Measurements from ENCODE around the gene SKI.
"Not testable (repeated sequence)": the region's sequence is repeated elsewhere in the genome, so short reads cannot be mapped to it uniquely, and the experiment has no call there.

The SKI gene

DNA sequence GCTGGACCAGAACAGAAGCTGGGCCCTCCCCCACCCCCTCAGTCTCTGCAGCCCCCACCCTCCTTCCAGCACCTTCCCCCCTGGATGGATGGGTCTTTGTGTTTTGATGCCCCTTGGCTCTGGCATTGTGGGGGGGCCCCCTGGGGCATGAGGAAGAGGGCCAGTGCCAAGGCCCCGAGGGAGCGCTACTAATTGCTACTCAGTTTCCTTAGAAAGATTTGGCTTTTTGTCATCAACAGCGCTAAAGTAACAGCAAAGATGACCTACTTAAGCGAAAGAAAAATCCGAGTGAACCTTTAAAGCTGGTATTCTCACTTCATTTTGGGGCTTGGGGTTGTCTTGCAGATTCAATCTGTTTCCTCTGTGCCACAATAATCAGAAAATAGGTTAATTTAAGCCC is 63.5 kb downstream of the SKI start:
- no peak for DNase-seq (ENCODE audit: low read depth in 2 of 2)

DNA sequence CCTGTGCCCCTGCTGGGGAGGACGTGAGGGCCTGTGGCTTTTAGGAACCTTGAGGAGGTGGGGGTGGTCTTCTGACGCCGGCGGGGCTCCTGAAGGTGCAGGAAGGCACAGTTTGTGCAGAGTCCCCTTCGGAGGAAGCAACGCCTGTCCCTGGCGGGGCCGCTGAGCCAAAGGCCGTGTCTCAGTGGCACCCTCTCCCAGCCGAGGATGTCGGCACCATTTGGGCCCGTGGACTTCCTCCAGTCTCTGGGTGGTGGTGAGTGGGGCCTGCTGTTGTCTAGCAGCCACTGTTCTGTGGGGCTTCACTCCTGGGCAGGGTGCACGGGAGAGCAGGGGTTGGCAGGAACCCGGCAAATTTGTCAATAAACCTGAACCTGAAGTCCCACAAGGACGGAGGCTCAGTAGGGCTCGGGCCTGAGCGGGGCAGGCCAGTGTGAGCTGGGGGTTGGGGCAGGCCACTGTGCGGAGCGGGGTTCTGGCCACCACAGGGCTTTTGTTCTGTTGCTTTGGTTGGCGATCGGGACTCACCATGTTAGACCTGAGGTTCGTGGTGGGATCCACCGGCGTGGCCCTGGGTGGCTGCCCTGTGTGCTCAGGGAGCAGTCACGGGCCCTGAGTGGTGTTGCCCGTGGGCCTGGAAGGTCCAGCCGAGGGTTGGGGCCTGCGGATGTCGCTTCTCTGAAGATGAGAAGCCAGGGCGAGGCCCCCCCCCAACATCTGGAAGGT is 64.8 kb downstream of the SKI start:
- DNase-seq (ENCODE audit: low read depth in 2 of 2), result no peak

DNA sequence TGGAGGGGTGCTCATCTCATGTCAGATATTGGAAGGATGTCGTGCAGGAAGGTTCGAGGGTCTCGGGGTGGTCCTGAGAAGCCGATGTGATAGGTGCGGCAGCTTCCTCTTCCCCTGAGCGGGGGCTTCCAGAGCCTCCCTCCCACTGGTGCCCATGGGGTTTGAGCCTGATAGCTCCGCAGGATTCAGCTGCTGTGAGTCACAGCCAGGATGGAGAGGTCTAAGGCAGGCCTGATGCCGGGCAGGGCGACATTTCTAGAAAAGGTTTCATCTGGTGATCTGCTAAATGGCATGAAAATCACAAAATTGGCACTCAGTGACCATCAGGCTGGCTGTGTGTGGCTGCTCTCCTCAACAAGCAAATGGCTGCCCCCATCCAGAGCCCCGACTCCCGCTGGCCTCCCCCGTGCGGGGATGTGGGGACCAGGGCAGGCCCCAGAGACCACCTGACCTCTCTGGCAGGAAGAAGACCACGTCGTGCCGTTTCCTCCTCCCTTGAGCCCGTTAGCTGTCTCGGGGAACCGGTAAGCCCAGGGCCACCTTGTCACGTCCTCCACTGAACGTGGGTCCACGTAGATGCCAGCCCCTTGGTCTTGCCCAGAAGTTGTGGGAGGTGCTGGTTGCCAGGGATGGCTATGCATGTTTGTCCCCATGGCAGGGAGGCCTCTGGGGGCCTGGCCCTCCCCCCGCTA is 66.1 kb downstream of the SKI start:
- DNase-seq (ENCODE audit: low read depth in 2 of 2), result no peak

DNA sequence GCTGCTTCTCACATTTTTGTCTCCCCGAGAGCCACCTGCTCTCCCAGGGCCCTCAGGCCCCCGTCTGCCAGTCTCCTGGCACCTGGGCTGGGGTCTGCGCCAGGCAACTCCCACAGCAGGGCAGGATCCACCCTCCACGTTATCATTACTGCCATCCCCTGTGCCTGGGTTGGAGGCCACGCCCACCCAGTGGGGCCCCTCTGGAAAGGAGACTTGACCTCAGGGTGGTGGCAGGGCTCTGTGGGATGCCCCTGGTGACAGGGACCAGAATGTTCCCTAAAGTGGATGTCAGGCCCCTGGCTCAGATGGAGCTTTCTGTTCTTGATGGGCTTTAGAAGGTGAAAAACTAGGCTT is 66.6 kb downstream of the SKI start:
- no peak for DNase-seq (ENCODE audit: low read depth in 2 of 2)

DNA sequence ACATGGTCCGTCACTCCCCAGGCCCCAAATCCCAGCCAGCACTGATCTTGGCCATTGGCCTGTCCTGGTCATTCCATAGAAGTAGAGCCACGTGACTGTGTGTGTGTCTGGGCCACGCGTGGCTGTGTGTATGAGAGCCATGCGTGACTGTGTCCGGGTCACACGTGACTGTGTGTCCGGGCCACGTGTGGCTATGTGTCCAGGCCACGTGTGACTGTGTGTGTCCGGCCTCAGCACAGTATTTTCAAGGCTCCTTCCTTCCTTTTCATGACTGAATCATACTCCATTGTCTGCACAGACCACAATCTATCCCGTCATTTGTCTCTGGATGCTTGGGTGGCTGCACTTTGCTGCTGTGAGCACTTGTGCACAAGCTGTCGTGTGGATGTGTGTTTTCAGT is 67.4 kb downstream of the SKI start:
- no peak for DNase-seq (ENCODE audit: low read depth in 2 of 2)

DNA sequence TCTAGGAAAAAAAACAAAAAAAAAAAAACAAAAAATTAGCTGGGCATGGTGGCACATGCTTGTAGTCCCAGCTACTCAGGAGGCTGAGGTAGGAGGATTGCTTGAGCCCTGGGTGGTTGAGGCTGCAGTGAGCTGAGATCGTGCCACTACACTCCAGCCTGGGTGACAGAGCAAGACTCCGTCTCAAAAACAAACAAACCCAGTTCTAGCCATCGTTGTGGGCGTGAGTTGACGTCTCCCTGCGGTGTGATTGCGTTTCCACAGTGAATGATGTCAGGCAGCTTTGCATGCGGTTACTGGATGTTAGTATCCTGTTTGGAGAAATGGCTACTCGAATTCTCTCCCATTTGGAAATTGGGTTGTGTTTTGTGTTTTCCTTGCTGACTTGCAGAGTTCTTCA is 68.1 kb downstream of the SKI start:
- not testable (repeated sequence) for DNase-seq (ENCODE audit: low read depth in 2 of 2)

DNA sequence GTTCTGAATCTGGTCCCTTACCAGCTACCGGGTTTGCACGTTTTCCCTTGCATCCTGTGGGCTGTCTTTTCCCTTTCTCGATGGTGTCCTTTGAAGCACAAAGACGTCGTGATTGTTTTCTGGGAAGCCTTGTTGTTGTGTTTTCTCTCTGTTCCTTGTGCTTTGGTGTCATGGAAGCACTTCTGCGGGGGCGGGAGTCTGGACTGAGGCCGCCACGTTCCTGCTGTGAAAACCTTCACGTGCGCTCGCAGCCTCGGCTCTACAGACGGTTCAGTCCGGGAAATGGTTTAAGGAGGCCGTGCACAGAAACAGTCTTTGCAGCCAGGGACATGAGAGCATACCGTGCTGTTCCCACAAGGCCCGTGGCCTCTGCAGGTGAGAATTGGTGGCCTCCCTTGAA is 68.5 kb downstream of the SKI start:
- DNase-seq (ENCODE audit: low read depth in 2 of 2), result no peak

DNA sequence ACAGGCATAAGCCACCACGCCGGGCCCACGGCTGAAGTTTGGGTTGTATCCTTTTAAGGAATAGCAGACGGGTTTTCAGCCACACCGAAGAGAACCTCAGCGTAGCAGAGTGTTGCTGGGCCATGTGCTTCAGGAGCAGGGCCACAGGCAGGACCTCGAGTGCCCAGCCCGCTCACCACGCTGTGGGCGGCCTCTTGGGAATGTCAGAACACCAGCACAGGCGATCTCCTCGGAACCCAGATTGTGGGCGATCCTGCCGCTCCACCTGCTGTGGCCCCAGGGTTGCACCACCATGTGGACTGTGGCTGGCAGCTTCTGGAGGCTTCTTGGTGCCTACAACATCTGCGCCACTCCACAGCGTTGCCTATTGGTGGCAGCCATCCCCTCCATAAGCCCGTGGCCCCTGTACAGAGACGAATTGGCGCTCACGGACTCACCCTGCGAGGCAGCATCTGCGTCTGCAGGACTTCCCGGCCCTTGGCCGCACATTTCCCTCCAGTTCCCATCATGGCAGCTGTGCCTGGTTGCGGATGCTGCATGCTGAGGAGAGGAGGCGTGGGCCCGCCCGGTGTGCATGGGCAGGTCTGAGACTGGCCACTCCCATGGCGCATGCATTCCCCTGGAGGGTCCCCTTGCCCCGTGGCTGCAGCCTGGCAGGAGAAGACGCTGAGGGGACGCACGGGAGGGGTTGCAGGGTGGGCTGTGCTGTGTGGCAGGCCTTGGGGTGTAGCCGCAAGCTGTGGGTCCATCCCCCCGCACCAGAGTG is 69.3 kb downstream of the SKI start:
- DNase-seq (ENCODE audit: low read depth in 2 of 2), result no peak

DNA sequence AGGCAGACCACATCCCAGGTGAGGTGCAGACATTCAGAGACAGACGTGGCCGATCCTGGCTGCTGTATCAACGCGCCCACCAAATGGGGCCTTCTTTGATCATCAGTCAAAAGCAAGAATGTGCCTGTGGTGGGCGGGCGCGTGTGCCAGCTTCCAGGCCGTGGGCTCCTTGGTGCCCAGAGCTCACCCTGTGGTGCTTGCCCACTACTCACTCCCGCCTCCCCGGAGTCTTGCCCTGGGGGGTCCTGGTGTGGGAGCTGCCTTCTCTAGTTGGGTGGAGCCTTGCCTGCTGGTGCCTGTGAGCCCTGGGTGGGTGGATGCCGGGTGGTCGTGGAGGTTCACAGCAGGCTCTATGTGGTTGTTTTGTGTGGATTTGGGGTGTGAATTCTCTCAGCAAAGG is 70.6 kb downstream of the SKI start:
- DNase-seq (ENCODE audit: low read depth in 2 of 2), result no peak

DNA sequence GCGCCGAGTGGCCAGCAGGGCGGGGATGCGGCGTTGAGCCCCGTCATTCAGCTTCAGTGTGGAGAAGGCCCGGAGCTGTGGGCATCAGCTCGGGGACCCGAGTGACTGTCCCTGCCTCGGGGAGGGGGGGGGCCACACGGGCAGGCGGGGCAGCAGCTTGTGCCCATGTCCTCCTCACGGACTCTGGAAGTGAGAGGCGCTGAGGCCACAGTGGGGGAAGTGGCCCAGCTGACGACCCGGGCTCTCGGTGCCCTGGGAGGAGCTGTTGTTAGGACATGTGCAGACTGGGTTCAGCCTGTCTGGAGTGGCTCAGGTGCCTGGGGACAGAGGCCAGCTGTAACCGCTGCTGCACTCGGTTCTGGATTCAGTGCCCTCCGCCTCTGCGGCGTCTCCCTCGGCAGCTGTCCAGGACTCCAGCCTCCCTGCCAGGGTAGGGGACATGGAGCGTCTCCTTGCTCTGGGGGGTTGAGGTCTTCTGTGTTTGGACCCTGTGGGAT is 71.1 kb downstream of the SKI start:
- no peak for DNase-seq (ENCODE audit: low read depth in 2 of 2)

DNA sequence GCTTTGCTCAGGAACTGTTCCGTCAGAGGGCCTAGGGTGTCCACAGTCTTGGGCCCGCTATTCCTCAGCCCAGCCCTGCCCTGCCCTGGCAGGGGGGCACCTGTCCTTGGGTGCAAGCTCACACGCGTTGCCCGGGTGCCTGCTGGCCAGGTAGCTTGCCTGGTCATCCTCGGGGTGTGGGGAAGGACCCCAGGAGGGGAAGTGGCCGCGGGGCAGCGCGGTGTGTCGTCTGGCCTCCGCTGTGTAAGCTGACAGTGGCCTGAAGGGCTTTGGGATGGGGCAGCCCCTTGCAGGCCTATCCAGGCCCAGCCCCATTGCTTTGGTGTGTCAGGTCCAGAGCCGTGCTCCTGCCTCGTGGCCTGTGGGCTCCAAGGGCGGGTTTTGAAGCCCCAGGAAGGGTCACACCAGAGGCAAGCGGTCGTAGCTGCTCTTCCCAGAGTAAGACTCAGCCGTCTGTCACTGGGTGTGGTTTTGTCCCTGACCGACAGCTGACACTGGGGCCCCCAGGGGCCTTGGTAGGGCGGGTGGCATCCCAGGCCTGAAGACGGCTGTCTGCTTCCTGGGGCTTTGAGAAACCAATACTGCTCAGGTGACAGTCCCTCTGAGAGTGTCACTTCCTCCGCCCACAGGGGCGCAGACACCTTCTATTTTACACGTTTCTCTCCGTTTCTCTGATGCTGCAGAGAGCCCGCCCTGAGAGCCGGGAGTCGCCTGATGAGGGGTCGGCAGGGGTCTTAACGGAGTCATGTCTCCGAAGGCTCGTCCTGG is 72.1 kb downstream of the SKI start:
- DNase-seq (ENCODE audit: low read depth in 2 of 2), result peak; percentile 59 to 70

DNA sequence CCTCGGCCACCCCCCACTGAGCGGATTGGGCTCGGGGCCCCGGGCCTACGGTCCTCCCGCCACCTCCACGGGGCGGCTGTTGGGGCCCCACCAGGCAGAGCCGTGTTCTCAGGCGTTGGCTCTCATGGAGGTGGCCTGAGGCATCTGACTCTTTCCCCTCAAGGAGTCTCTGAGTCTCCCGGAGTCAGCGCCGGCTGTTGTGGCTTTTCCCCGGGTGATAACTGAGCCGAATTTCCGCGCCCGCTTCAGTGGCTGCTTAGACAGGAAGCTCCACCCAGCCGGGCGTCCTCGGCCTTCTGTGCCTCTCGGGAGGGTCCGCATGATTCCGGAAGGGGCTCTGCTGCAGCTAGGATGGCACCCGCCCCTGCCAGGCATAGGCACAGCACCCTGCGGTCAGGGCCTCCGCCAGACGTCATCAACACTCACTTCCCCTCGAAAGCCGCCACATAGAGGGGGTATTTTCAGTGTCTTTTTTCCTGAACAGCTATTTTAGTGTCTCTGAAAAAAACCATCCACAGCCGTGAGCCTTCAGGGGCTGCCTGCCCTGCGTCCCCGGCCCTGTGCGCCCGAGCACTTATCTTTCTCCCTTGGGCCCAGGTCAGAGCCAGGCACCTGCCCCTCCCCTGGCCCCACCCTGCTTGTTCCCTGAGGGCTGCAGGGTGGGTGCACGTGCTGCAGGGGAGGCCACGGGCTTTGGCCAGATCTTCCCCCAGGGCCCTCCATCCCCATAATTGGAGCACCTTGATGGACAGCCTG is 72.9 kb downstream of the SKI start:
- DNase-seq (ENCODE audit: low read depth in 2 of 2), result peak; percentile 77 to 83

DNA sequence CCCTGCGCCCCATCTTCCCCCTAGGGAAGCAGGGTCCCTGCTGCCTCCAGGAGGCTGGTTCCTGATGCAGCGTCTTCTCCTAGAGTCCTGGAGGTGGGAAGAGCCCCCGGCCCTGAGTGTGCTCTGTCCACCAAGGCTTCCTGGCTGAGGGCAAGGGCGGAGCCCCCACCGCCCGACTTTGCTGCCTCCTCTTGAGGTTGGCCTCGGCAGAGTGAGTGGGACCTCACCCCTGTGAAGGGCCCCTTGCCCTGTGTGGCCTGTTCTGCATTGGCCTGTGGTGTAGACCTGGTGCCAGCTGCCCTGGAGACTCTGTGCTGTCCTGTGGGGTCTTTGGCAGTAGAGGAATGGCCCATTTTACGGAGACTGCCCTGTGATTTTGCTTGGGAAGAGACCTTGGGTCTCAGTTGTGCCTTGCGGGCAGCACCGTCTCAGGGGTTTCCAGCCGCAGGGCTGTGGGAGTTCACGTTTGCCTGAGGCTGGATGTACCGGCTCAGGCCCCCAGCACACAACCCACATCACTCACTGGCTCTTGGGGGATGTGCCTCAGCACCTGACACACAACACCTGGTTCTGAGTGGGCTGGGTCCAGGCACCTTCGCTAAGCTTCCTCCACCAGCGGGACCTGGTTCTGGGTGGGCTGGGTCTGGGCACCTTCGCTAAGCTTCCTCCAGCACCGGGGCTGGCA is 73.6 kb downstream of the SKI start:
- no peak for DNase-seq (ENCODE audit: low read depth in 2 of 2)

DNA sequence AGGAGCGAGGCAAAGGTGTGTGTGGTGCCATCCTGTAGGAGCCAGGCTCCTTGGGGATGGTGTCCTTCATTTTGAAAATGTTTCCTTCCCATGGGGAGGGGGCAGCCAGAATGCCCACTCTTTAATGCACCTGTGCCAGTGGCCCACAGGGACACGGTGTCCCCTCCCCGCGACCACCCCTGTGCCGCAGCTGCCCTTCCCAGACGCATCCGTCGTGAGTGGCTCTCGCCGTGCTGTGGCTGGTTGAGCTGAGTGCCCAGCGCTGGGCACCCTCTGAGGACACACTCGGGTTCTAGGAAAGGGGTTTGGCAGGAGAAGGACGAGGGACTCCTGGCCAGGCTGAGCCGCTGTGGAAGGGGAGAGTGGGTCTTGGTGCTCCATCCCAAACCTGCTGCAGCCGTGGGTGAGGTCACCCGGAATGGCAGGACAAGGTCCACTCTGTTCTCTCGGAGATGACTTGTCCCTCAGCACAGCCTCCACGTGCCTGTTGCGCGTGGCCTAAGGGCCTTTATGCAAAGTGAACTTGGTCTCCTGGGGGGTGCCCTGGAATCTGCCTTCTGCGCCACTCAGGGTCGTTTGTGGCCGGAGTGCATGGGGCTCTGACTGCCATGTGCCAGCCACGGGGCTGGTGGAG is 74.3 kb downstream of the SKI start:
- no peak for DNase-seq (ENCODE audit: low read depth in 2 of 2)

DNA sequence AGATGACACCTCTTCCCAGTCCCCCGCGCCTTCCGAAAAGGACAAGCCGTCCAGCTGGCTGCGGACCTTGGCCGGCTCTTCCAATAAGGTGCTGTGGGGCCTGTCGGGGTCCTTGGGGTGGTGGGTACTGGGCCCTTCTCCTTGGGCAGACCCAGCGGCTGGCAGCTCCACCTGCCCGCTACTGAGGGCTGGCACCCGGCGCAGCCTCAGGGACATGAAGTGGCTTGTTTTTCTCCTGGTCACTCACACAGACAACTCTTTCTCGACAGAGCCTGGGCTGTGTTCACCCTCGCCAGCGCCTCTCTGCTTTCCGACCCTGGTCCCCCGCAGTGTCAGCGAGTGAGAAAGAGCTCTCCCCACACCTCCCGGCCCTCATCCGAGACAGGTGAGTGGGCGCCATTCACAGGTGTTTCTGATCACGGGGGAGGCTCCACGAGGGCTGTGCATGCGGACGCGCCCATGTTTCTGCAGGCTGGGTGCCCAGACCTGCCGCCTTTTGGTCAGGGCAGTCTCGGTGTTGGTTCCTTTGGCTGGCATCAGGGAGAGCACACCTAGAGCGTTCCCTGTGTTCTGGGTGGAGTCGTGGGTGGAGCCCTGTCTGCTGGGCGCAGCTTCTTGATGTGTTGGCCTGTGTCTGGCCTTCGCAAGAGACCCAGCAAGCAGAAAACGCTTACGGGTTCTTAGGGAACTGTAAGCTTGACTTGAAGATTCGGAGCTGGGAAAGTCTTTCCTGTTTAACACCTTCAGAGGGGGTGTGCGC is 75.1 kb downstream of the SKI start:
- no peak for DNase-seq (ENCODE audit: low read depth in 2 of 2)

DNA sequence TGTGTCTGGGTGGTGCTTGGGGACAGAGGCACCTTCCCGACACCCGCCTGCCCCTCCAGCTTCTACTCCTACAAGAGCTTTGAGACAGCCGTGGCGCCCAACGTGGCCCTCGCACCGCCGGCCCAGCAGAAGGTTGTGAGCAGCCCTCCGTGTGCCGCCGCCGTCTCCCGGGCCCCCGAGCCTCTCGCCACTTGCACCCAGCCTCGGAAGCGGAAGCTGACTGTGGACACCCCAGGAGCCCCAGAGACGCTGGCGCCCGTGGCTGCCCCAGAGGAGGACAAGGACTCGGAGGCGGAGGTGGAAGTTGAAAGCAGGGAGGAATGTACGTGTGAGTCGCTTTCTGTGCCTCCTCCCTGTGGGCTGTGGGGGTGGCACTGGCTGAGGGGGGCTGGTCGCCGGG is 75.7 kb downstream of the SKI start:
- no peak for DNase-seq (ENCODE audit: low read depth in 2 of 2)

DNA sequence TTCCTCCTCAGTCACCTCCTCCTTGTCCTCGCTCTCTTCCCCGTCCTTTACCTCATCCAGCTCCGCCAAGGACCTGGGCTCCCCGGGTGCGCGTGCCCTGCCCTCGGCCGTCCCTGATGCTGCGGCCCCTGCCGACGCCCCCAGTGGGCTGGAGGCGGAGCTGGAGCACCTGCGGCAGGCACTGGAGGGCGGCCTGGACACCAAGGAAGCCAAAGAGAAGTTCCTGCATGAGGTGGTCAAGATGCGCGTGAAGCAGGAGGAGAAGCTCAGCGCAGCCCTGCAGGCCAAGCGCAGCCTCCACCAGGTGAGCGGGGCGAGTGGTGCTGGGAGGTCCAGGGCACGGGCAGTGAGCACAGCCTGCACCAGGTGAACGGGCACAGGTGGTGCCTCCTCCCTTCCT is 76.2 kb downstream of the SKI start:
- no peak for DNase-seq (ENCODE audit: low read depth in 2 of 2)

DNA sequence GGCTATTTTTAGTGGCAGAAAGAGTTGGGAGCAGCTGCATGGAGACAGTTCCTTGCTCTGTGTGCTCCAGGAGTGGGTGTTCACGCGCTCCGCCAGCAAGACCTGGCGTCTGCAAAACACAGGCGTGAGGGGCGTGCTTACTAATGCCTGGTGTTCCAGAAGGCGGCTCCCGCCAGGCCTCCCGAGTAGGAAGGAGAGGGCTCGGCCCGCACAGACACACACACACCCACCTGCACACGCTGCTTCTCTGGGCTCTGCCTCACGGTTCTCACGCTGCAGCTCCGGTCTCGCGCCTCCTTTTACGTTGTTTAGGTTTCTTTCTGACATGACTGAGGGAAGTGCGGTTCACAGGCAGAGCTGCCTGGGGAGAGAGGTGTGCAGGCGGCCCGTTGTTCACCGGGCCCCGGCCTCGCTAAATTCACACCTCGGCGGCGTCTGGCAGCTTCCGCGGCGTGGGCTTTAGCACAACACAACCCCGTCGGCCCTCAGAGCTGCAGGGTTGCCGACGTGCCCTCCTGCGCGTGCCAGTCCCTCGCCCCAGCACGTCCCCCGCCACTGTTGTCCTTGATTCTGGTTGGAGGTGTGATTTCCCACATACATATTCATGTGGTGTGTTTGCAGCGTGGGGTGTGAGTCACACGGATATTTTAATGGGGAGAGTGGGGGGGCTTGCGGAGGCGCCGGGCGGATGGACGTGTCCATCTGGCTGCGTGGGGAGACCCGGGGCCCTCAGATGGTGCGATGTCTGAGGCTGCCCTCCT is 77.0 kb downstream of the SKI start:
- no peak for DNase-seq (ENCODE audit: low read depth in 2 of 2)
